ENCODE measurements around the gene SCEL. TPM values are rescaled to one million over a fixed set of nuclear protein-coding genes. Genes with fewer than 3 reads are reported as not detected.

Gene SCEL
- total and polyA plus RNA-seq, 7 experiments from 2014 or later, result not detected

GRCh38 chr13:77528414-77528813 lies 7.1 kb upstream of the SCEL start:
- ATAC-seq (no peak), DNase-seq (no peak)
- Histone ChIP-seq H3K36me3 (ENCODE audit: control insufficient read depth in 2 of 3, insufficient read depth in 3 of 3, low read length in 3 of 3) (no peaks in the 10 kb centered on the region), H3K4me3 (ENCODE audit: low read length) (no peak overlapping the region), H3K27ac (ENCODE audit: low read depth, low read length) (no peak overlapping the region), H3K4me1 (ENCODE audit: control insufficient read depth in 2 of 2, insufficient read depth in 2 of 2, low read length in 2 of 2) (no peaks in the 10 kb centered on the region), H3K9me3 (ENCODE audit: control insufficient read depth in 2 of 3, low read length in 3 of 3) (no peaks in the 10 kb centered on the region), H3K27me3 (ENCODE audit: control insufficient read depth in 2 of 2, insufficient read depth in 2 of 2, low read length in 2 of 2) (no peaks in the 10 kb centered on the region)
- no peak overlapping the region for H3K27ac Mint-ChIP-seq
- CTCF ChIA-PET, result no interaction called here
- H3K9me3 Mint-ChIP-seq, result no peaks in the 10 kb centered on the region
- no peak overlapping the region for H3K4me3 Mint-ChIP-seq
- intact Hi-C loops (cut with micrococcal nuclease), result no loop called here
- H3K4me1 Mint-ChIP-seq, result no peaks in the 10 kb centered on the region
- no peaks in the 10 kb centered on the region for H3K36me3 Mint-ChIP-seq
- POLR2A ChIA-PET, result no interaction called here
- peaks cover 2 to 13% (median 8%) of the 10 kb centered on the region in 5 donors for H3K27me3 Mint-ChIP-seq

- no peaks in the 10 kb centered on the region for H3K9me3 ChIP-seq (ENCODE audit: control insufficient read depth in 2 of 3, low read length in 3 of 3)
- intact Hi-C loops (cut with micrococcal nuclease), result no loop called here
- Mint-ChIP-seq H3K36me3 (no peaks in the 10 kb centered on the region), H3K27me3 (peaks cover 2 to 13% (median 8%) of the 10 kb centered on the region in 5 donors), H3K27ac (no peak overlapping the region), H3K4me3 (no peak overlapping the region), H3K4me1 (no peaks in the 10 kb centered on the region), H3K9me3 (peaks cover 0 to 1% (median 0%) of the 10 kb centered on the region in 11 donors)
- no peak overlapping the region for H3K27ac ChIP-seq (ENCODE audit: low read depth, low read length)
- no peak overlapping the region for H3K4me3 ChIP-seq (ENCODE audit: low read length)
- ATAC-seq (no peak), DNase-seq (no peak)
- no peaks in the 10 kb centered on the region for H3K36me3 ChIP-seq (ENCODE audit: control insufficient read depth in 2 of 3, insufficient read depth in 3 of 3, low read length in 3 of 3)
- POLR2A ChIA-PET, result no interaction called here
- H3K27me3 ChIP-seq (ENCODE audit: control insufficient read depth in 2 of 2, insufficient read depth in 2 of 2, low read length in 2 of 2), result no peaks in the 10 kb centered on the region
- H3K4me1 ChIP-seq (ENCODE audit: control insufficient read depth in 2 of 2, insufficient read depth in 2 of 2, low read length in 2 of 2), result no peaks in the 10 kb centered on the region
- CTCF ChIA-PET, result no interaction called here
These were observed 6.5 kb upstream of the SCEL start for GRCh38 chr13:77528834-77529500.

GRCh38 chr13:77529501-77529840 lies 6.0 kb upstream of the SCEL start:
- peaks cover 0 to 1% (median 0%) of the 10 kb centered on the region in 11 donors for H3K9me3 Mint-ChIP-seq
- ATAC-seq (no peak), DNase-seq (no peak)
- Histone ChIP-seq H3K36me3 (ENCODE audit: control insufficient read depth in 2 of 3, insufficient read depth in 3 of 3, low read length in 3 of 3) (no peaks in the 10 kb centered on the region), H3K9me3 (ENCODE audit: control insufficient read depth in 2 of 3, low read length in 3 of 3) (no peaks in the 10 kb centered on the region), H3K4me3 (ENCODE audit: low read length) (no peak overlapping the region), H3K27ac (ENCODE audit: low read depth, low read length) (no peak overlapping the region), H3K4me1 (ENCODE audit: control insufficient read depth in 2 of 2, insufficient read depth in 2 of 2, low read length in 2 of 2) (no peaks in the 10 kb centered on the region), H3K27me3 (ENCODE audit: control insufficient read depth in 2 of 2, insufficient read depth in 2 of 2, low read length in 2 of 2) (no peaks in the 10 kb centered on the region)
- ChIA-PET CTCF (no interaction called here), POLR2A (no interaction called here)
- peaks cover 2 to 13% (median 8%) of the 10 kb centered on the region in 5 donors for H3K27me3 Mint-ChIP-seq
- no peaks in the 10 kb centered on the region for H3K4me1 Mint-ChIP-seq
- no peak overlapping the region for H3K27ac Mint-ChIP-seq
- no peaks in the 10 kb centered on the region for H3K36me3 Mint-ChIP-seq
- no peak overlapping the region for H3K4me3 Mint-ChIP-seq
- intact Hi-C loops (cut with micrococcal nuclease), result no loop called here

- CTCF ChIA-PET, result no interaction called here
- Mint-ChIP-seq H3K36me3 (no peaks in the 10 kb centered on the region), H3K27ac (no peak overlapping the region), H3K4me1 (no peaks in the 10 kb centered on the region), H3K9me3 (peaks cover 0 to 1% (median 0%) of the 10 kb centered on the region in 11 donors), H3K27me3 (peaks cover 3 to 10% (median 7%) of the 10 kb centered on the region in 5 donors), H3K4me3 (no peak overlapping the region)
- H3K36me3 ChIP-seq (ENCODE audit: control insufficient read depth in 2 of 3, insufficient read depth in 3 of 3, low read length in 3 of 3), result no peaks in the 10 kb centered on the region
- POLR2A ChIA-PET, result no interaction called here
- H3K9me3 ChIP-seq (ENCODE audit: control insufficient read depth in 2 of 3, low read length in 3 of 3), result no peaks in the 10 kb centered on the region
- no peaks in the 10 kb centered on the region for H3K27me3 ChIP-seq (ENCODE audit: control insufficient read depth in 2 of 2, insufficient read depth in 2 of 2, low read length in 2 of 2)
- DNase-seq, result no peak
- H3K4me3 ChIP-seq (ENCODE audit: low read length), result no peak overlapping the region
- intact Hi-C loops (cut with micrococcal nuclease), result no loop called here
- no peaks in the 10 kb centered on the region for H3K4me1 ChIP-seq (ENCODE audit: control insufficient read depth in 2 of 2, insufficient read depth in 2 of 2, low read length in 2 of 2)
- ATAC-seq, result no peak
- no peak overlapping the region for H3K27ac ChIP-seq (ENCODE audit: low read depth, low read length)
These were observed 4.6 kb upstream of the SCEL start for GRCh38 chr13:77530875-77531274.

- peaks cover 10 to 14% (median 11%) of the 10 kb centered on the region in 5 donors for H3K27me3 Mint-ChIP-seq
- DNase-seq (no peak), ATAC-seq (no peak)
- no peak overlapping the region for H3K4me3 Mint-ChIP-seq
- no peaks in the 10 kb centered on the region for H3K36me3 ChIP-seq (ENCODE audit: control insufficient read depth in 2 of 3, insufficient read depth in 3 of 3, low read length in 3 of 3)
- CTCF ChIA-PET, result no interaction called here
- POLR2A ChIA-PET, result no interaction called here
- no peaks in the 10 kb centered on the region for H3K9me3 ChIP-seq (ENCODE audit: control insufficient read depth in 2 of 3, low read length in 3 of 3)
- no peaks in the 10 kb centered on the region for H3K4me1 ChIP-seq (ENCODE audit: control insufficient read depth in 2 of 2, insufficient read depth in 2 of 2, low read length in 2 of 2)
- no peaks in the 10 kb centered on the region for H3K4me1 Mint-ChIP-seq
- no peak overlapping the region for H3K4me3 ChIP-seq (ENCODE audit: low read length)
- H3K9me3 Mint-ChIP-seq, result peaks cover 0 to 1% (median 0%) of the 10 kb centered on the region in 11 donors
- intact Hi-C loops (cut with micrococcal nuclease), result no loop called here
- H3K27ac ChIP-seq (ENCODE audit: low read depth, low read length), result no peak overlapping the region
- no peaks in the 10 kb centered on the region for H3K27me3 ChIP-seq (ENCODE audit: control insufficient read depth in 2 of 2, insufficient read depth in 2 of 2, low read length in 2 of 2)
- no peaks in the 10 kb centered on the region for H3K36me3 Mint-ChIP-seq
- no peak overlapping the region for H3K27ac Mint-ChIP-seq
These were observed 2.5 kb upstream of the SCEL start for GRCh38 chr13:77532983-77533382.

- DNase-seq (no peak), ATAC-seq (no peak)
- peaks cover 0 to 1% (median 0%) of the 10 kb centered on the region in 11 donors for H3K9me3 Mint-ChIP-seq
- no peaks in the 10 kb centered on the region for H3K4me1 Mint-ChIP-seq
- Histone ChIP-seq H3K4me3 (ENCODE audit: low read length) (no peak overlapping the region), H3K27me3 (ENCODE audit: control insufficient read depth in 2 of 2, insufficient read depth in 2 of 2, low read length in 2 of 2) (no peaks in the 10 kb centered on the region), H3K4me1 (ENCODE audit: control insufficient read depth in 2 of 2, insufficient read depth in 2 of 2, low read length in 2 of 2) (no peaks in the 10 kb centered on the region), H3K36me3 (ENCODE audit: control insufficient read depth in 2 of 3, insufficient read depth in 3 of 3, low read length in 3 of 3) (no peaks in the 10 kb centered on the region), H3K27ac (ENCODE audit: low read depth, low read length) (no peak overlapping the region), H3K9me3 (ENCODE audit: control insufficient read depth in 2 of 3, low read length in 3 of 3) (no peaks in the 10 kb centered on the region)
- H3K36me3 Mint-ChIP-seq, result no peaks in the 10 kb centered on the region
- H3K27me3 Mint-ChIP-seq, result peaks cover 10 to 19% (median 14%) of the 10 kb centered on the region in 5 donors
- H3K27ac Mint-ChIP-seq, result no peak overlapping the region
- ChIA-PET CTCF (interaction anchor here (0.7 kb wide), 1 partner anchor 581 kb away, joined by 3 read pairs; no protein-coding TSS in a partner anchor), POLR2A (no interaction called here)
- intact Hi-C loops (cut with micrococcal nuclease), result no loop called here
- H3K4me3 Mint-ChIP-seq, result no peak overlapping the region
These were observed 1.4 kb upstream of the SCEL start for GRCh38 chr13:77533875-77534788.
